ENCODE results near the gene FBXW12. TPM values are rescaled to one million over a fixed set of nuclear protein-coding genes. Genes with fewer than 3 reads are reported as not detected.
"Not testable (repeated sequence)": the region's sequence is repeated elsewhere in the genome, so short reads cannot be mapped to it uniquely, and the experiment has no call there.

Gene FBXW12, protein sequence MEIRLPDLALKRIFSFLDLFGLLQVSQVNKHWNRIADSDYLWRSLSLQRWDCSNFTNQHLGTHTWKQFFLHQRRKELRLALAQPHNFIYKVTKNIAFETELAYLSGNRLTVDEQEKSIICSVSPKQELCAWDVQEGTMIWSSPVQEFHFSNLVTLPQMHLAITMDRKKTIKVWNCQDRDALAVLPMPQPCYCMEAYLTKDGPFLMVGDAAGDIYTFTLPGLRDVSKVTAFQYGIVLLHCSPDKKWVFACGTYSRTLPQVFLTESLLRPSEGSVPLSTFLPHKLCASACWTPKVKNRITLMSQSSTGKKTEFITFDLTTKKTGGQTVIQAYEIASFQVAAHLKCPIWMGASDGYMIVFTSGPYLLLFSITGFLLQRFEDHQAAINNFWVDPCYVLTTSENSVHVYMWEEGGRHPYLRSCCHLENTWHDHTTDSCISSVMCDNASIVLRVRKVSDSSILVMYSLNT
- under 1 TPM; 0.33 to 0.50 (median 0.35) TPM for polyA plus RNA-seq (ENCODE audit: insufficient read length in 3 of 3)

DNA sequence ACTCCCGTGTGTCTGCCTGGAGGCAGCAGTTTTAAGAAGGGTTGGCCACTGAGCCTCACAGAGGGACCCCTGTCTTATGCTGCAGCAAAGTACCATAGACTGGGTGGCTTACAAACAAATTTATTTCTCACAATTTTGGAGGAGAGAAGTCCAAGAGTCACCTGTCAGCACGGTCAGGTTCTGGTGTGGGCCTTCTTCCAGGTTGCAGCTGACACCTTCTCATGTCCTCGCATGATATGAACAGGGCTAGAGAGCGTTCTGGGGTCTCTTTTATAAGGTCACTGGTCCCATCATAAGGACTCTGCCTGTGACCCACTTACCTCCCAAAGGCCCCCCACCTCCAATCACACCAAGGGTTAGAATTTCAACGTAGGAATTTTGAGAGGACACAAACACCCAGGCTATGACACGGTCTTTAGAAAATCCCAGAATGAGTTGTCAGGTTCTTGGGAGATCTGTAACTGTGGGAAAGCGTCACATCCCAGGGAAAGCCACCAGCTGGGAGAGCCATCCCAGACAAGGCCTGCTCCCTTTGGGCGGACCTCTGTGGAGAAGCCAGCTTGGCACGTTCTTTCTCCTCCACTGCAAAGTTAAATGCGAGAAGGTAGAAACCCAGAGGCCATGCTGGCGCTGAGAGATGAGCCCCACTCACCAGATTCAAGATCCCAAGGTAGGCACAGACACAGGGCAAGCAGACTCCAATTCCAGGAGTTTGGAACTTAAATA lies at the start of gene FBXW12:
TSS of gene FBXW12 (plus strand) at position 569 of the 726 bp plus-strand sequence. CDS start 549 bp downstream, outside the sequence.
- no peak for DNase-seq (ENCODE audit: low read depth in 3 of 3, low spot score in 2 of 3)

DNA sequence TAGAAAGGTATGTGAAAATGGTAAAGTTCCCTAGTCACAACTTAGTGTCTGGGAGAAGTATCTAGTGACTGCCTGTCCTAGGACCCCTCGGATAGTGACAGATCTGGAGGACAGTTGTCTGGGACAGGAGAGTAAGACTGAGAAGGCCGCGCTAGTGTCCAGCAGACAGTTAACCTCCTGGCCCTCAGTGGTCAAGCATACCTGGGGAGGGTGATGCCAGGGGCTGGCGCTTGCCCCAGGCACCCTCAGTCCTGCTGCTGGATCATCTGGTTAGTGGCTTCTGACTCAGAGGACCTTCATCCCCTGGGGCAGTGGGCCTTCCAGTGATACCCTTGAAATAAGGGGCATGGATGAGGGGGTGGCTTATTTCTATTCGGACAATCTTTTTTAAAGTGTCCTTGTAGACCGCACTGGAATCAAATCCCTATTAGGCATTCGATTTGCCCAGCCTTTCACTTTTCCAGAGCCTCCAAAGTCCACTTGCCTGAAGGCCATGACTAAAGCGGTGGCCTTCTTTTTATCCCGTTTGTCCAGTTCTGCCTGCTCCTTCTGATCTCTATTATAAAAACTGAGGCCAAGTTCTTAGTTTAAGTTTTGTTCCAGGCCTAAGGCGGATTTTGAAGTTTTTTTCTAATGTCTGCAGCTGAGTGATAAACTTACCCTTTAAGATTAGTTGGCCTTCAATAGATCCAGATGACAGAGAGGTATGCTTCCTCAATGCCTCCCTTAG lies 40.1 kb upstream of the FBXW12 start:
- DNase-seq (ENCODE audit: low read depth in 3 of 3, low spot score in 2 of 3): not testable (repeated sequence)

DNA sequence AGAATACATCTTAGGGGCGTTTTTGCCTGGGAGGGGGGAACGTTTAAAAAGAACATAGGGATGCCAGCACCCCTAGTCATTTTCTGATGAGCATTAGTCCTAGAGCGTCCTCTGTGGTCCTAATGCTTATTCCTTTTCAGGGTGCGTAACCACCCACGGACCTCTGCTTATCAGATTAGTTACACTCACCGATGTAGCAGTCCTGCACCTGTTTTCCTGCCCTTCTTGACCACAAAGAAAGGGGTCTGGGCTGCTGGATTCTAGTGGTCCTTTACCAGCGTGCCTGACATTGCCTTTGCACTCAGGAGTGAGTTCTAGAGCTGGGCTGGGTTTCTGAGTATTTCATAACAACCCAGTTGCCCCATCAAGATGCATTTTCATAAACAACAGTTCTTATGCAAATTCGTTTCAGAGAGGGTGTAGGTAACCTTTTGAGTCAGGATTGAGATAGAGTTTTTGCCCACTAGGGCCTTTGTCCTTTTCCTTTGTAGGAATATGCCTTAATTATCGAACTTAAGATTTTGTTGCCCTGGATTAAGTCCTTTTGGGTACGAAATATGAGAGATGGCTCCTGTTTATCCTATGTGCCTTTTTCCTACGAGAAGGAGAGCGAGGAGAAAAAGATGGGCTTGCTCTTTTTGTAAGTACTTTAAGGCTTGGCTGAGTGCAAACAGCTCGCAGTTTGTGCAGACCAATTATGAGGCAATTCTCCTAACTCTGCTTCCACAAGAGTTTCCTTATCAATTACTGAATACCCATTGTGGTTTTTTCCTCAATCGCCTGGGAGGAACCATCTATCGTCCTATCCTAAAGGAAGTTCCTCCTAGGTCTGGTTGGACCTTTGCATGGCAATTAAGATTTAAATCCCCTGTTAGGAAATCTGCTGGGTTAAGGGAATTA lies 38.4 kb upstream of the FBXW12 start, which contains the start of gene SPINK8:
TSS of gene SPINK8 (minus strand) at position 316 of the 900 bp plus-strand sequence. CDS start 5,320 bp downstream, outside the sequence.
- not testable (repeated sequence) for DNase-seq (ENCODE audit: low read depth in 3 of 3, low spot score in 2 of 3)

DNA sequence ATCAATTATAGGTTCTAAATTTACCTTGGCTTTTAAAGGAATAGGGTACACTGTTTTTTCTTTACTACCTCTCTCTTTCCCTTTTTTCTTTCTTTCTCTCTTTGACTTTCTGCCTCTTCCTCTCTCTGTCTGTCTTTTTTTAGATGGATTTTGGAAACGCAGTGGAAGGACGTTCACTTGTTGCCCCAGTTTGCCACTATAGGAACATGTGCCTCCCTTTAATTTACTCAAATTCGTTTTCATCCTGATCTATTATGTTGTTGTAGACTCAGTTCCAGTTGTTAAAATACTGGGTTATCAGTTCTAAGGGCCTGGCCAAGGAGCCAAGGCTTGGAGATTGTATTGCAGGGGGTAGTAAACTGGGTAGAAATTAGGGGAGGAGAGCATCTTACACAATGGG lies 37.4 kb upstream of the FBXW12 start:
- DNase-seq (ENCODE audit: low read depth in 3 of 3, low spot score in 2 of 3): no peak

DNA sequence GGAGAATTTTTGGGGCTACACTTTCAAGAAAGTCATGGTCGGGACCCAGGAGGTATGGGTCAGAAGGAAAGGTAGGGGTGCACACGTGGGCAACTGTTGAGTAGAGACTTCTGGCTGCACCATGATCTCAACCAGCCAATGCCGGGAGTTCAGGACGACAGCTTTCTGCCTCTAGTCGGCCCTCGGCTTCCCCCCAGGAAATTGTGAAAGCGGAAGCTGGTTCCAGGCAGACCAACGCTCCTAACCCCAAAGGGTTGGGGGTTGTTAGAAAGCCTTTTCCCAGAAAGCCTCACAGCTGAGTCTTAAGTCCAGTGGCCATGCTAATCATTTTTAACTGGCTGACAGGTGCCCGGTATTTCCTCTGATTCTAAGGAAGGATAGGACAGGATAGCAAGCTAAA lies 36.7 kb upstream of the FBXW12 start:
- not testable (repeated sequence) for DNase-seq (ENCODE audit: low read depth in 3 of 3, low spot score in 2 of 3)

DNA sequence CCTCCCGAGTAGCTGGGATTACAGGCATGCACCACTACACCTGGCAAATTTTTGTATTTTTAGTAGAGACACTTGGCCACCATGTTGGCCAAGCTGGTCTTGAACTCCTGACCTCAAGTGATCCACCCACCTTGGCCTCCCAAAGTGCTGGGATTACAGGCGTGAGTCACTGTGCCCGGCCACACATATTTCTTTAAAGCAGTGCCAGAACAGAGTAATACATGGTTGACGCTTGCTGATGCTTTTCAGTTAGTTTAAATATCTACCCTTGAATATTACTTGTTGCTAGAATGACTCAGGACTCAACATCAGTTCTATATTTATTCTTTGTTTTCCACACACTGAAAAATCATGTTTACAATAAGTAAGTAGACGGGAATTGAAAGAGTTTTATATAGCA lies 34.5 kb upstream of the FBXW12 start:
- DNase-seq (ENCODE audit: low read depth in 3 of 3, low spot score in 2 of 3): not testable (repeated sequence)

DNA sequence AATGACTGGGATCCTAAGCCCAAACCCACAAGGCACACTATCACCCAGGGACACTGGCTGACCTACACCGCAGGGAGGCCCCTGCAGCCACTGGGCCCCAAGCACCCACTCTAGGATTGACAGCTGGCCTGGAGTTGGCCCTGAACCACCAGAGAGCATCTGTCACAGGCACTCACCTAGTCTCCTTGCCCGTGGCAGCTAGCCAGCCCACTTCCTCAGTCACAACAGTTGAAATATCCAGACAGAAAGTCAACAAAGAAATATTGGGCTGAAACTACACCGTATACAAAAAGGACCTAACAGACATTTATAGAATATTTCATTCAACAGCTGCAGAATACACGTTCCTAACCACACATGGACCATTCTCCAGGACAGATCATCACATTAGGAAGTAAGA lies 33.4 kb upstream of the FBXW12 start:
- DNase-seq (ENCODE audit: low read depth in 3 of 3, low spot score in 2 of 3): no peak

DNA sequence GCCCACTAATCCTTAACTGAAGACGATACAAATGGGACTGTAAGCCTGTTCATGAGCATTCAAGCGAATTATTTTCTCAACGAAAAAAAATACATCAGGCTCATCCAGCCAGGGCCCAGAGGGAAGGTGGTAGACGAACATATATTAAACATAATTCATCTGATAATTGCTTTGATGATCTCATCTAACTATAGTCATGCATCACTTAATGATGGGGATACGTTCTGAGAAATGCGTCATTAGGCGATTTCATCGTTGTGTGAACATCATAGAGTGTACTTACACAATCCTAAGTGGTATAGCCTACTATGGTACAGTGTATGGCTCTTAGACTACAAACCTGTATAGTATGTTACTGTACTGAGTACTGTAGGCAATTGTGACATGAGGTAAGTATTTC lies 28.6 kb upstream of the FBXW12 start:
- DNase-seq (ENCODE audit: low read depth in 3 of 3, low spot score in 2 of 3): no peak

DNA sequence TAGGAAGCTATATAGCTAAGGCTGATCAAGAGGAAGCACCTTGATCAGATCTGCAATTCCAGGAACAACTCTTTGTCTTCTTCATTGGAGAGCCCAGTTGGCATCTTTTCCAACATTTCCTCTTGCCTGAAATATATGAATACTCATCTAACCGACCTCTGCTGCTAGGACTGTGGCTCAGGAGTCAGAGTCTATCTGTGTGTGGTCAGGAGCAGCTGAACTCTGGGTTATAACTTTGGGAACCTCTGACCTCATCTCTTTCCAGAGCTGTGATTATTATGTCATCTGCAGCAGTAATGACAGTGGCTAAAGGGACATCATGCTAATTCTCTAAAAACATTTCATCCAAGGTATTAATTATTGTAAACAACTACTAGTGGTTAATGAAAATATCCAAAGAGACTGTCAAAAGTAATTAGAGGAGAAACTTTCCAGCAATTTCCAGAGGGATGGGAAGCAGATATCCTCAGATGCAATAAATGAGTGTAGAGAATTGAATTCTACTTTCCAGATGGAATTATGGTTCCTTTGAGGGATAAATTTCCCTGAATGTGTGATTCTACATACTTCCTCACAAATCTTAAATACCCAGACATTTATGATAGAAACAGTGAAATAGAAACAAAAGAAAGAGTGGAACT lies 27.0 kb upstream of the FBXW12 start:
- DNase-seq (ENCODE audit: low read depth in 3 of 3, low spot score in 2 of 3): no peak

DNA sequence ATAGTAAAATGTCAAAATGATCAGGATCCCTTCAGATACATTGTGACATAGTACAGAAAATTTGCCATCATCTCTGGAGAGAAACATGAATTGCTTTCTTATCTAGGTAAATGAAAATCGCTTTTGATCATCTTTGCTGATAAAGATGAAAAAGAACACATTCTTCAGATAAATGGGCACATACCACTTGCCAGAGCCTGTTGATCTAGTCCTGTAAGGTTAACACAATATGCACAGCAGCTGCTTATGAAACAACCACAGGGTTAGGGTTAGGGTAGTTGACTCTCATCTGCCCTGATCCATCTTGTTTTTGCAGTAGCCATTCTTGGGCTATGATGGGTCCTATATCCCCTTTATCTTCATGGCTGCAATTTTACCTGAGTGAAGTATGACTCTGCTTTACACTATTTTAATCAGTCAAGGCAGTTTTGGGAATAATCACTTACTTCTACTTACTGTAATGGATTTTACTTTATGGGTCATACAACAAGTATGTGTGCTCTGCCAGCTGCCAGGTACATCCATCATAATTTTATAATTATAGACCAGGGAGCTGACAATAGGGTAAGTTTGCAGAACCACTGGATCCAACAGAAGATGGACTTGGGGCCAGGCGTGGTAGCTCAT lies 26.0 kb upstream of the FBXW12 start:
- no peak for DNase-seq (ENCODE audit: low read depth in 3 of 3, low spot score in 2 of 3)

DNA sequence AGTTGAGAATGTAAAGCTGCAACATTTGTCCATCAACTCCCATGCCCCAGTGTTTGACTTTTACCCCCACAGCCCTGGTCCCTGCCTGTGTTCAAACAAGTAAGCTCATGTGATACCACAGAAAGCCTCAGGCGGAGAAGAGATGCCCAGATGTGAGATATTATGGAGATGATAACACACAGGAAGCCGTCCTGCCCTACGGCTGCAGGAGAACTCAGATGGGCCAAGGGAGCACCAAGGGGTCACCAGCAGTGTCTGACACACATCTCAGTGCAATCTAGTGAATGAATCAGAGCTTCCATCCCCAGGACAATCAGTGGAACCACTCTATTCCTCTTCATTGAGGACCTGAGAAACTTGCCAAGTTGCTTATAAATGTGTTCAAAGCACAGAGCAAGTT lies 24.5 kb upstream of the FBXW12 start:
- no peak for DNase-seq (ENCODE audit: low read depth in 3 of 3, low spot score in 2 of 3)

DNA sequence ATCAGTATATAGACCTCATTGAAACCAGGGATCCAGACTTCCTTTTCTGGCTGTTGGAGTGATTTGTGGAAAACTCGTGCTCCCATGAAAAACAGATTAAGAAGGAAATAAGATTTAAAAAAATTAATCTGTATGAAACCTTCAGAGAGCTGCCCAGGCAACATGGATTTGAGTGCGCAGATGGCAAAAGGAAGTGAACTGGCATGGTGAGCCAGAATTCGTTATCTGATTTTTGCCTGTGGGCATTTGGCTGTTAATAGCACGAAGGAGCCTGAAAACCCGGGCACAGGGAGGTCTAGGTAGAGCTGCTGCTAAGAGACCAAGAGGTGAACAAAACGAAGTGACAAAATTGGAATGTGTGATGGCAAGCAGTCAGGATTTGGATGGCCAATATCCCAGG lies 19.5 kb upstream of the FBXW12 start:
- no peak for DNase-seq (ENCODE audit: low read depth in 3 of 3, low spot score in 2 of 3)

DNA sequence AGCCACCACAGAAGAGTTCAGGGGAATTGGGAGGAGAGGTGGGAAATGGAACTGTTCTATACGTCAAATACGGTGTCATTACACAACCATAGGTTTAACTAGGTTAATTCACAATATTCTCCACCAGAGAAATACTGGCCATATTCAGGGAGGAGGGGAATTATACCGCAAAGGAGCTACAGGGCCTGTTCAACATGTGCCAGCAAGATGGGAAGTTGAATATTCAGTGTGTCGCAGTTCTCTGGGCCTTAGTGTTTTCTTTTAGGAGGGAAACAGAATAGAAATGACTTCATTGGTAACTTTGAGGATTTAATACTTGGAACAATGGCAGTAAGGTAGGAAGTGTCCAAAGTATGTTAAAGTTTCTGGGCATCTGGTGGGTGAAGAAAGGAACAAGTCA lies 18.0 kb upstream of the FBXW12 start:
- DNase-seq (ENCODE audit: low read depth in 3 of 3, low spot score in 2 of 3): no peak

DNA sequence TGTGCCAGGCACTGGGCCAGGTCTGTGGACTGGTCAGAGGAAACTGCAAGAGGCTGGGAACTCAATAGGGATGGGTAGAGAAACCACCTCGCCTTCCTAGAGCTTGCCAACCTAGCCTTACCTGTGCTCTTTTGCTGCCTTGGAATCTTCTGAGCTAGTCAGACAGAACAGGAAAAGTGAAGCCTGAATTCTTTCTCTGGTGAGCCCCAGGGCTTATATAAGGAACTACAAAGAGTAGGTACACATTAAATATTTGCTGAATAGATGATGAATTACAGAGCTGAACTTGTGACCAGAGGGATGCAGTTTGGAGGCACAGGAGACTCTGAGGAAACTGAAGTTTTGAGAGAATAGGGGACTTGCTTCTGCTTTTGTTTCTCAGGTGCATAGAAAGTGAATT lies 15.6 kb upstream of the FBXW12 start:
- no peak for DNase-seq (ENCODE audit: low read depth in 3 of 3, low spot score in 2 of 3)

DNA sequence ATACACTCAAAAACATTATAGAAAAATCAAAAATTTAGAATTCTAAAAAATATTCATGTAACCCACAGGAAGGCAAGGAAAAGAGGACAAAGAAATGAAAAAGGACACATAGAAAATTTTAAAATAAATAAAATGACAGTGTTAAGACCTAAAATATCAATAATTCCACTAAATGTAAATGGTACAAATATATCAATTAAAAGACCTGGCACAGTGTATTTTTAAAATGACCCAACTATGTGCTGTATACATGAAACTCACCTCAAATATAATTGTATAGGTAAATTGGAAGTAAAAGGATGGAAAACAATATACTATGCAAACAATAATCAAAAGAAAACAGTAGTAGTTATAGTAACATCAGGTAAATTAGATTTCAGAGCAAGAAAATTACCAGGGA lies 10.1 kb upstream of the FBXW12 start:
- no peak for DNase-seq (ENCODE audit: low read depth in 3 of 3, low spot score in 2 of 3)

DNA sequence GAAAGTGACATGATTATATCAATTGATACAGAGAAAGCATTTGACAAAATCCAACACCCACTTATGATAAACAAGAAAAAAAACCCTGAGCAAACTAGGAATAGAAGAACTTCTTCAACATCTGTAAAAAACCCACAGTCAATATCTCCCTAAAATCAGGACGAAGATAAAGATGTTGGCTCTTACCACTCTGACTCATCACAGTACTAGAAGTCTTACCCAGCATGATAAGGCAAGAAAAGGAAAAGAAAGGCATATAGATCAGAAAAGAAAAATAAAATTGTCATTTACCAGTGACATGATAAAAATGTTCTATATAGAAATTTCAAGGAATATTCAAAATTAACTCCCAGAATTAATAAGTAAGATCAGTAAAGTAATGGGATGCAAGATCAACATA lies 7.2 kb upstream of the FBXW12 start:
- no peak for DNase-seq (ENCODE audit: low read depth in 3 of 3, low spot score in 2 of 3)

DNA sequence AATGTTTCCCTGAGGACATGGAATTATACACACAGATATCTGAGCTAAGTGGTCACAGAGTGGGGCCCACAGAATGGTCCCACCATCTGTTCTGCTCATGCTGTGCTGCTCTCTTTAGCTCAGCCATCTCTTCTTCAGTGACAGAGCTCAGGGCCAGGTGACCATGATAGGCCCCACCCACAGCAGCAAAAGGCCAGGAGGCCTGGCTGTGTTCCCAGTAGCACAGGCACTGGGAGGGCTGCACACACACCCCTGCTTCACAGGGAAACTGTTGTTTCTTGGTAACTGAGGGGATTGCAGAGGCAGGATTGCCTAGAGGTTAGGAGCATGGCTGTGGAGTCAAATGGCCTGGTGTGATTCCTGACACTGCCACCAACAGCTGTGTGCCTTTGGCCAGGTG lies 4.8 kb upstream of the FBXW12 start:
- no peak for DNase-seq (ENCODE audit: low read depth in 3 of 3, low spot score in 2 of 3)

DNA sequence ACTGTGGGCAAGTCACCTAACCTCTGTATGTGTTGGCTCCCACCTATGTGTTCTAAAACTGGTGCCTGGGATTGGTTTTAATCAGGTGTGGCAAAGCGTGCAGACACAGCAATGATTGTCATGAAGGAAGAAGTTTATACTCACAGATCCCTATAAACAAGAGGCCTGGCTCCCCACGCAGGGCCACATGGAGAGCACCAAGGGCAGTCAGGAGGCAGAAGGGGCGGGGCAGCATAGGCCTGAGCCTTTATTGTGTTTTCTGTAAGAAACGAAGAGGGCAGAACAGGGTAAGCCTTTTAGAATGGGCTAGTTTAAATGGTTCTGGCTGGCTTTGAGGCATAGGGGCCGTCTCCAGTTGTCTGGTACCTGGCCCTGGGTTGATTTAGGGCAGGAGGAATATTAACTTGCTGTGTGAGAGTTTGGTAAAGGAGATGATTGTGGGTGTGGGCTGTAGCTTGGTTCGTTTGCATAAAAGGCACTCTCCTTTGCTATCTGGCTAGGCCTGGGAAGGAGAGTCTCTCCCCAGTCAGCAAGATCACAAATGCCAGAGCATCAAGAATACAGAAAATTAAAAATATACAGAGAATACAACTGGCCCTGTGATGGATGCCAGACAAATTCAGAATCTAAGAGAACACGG lies 2.2 kb upstream of the FBXW12 start:
- no peak for DNase-seq (ENCODE audit: low read depth in 3 of 3, low spot score in 2 of 3)

DNA sequence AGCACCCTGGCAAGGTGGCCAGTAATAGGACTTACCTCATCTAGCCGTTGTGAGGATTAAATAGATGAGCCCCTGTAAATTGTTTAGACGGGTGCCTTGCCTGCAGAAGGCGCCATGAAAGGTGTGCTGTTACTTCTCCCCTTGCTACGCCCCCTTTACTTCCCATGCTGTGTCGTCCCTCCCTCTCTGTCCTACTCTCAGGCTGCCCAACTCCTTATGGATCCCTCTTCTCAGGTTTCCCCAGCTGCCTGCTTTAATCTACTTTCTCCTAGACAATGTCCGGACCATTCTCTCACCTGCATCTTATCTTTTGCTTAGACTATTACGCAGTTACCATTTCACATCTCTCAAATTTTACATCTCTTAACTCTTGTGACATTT lies 1.7 kb upstream of the FBXW12 start:
- no peak for DNase-seq (ENCODE audit: low read depth in 3 of 3, low spot score in 2 of 3)
